ENCODE measurements around the gene NWD2. TPM values are rescaled to one million over a fixed set of nuclear protein-coding genes. Genes with fewer than 3 reads are reported as not detected.

NWD2 gene
- total RNA-seq, 4 donors from 2014 or later: 0.27 to 2.2 (median 0.48) TPM

DNA sequence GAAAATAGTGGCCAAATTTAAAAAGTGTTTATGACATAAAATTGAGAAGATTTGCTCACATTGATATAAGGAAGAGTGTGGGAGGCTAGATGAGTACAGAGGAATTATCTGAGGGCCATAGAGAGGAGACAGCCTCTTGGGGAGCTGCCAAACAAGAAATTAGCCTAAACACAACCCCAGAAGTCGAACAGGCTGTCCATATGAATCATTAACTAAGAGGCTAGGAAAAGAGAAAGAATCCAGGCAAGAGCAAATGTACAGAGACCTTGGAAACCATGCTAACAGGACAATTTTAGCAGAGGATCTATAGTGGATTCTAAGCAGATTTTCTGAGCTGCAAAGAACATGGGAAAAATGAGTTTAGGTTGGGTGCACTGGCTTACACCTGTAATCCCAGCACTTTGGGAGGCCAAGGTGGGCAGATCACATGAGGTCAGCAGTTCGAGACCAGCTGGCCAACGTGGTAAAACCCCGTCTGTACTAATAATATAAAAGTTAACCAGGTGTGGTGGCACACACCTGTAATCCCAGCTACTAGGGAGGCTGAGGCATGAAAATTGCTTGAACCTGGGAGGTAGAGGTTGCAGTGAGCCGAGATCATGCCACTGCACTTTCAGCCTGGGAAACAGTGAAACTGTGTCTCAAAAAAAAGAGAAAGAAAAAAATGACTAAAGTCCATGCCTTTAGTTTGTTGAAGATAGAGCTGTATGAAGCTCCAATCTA is 76.1 kb downstream of the NWD2 start:
- WGBS, 2 donors: 35 to 81% methylated on average over 5 of the region's 5 CpGs
- Histone ChIP-seq H3K4me1 (no peaks in the 10 kb centered on the region), H3K27ac (no peak overlapping the region), H3K27me3 (no peaks in the 10 kb centered on the region), H3K4me3 (replicated peaks in 1 of 3) (no peak overlapping the region), H3K9me3 (no peaks in the 10 kb centered on the region), H3K36me3 (no peaks in the 10 kb centered on the region)
- intact Hi-C loops (cut with DNase I): no loop called here
- DNase-seq: no peak
- TF ChIP-seq POLR2A (IDR thresholded peaks at IDR 0.05): no peak
- TF ChIP-seq, protein P1, sequence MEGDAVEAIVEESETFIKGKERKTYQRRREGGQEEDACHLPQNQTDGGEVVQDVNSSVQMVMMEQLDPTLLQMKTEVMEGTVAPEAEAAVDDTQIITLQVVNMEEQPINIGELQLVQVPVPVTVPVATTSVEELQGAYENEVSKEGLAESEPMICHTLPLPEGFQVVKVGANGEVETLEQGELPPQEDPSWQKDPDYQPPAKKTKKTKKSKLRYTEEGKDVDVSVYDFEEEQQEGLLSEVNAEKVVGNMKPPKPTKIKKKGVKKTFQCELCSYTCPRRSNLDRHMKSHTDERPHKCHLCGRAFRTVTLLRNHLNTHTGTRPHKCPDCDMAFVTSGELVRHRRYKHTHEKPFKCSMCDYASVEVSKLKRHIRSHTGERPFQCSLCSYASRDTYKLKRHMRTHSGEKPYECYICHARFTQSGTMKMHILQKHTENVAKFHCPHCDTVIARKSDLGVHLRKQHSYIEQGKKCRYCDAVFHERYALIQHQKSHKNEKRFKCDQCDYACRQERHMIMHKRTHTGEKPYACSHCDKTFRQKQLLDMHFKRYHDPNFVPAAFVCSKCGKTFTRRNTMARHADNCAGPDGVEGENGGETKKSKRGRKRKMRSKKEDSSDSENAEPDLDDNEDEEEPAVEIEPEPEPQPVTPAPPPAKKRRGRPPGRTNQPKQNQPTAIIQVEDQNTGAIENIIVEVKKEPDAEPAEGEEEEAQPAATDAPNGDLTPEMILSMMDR (IDR thresholded peaks at IDR 0.05): no peak

GRCh38 chr4:37322122-37322521 is 77.6 kb downstream of the NWD2 start:
- Histone ChIP-seq H3K36me3 (no peaks in the 10 kb centered on the region), H3K27me3 (no peaks in the 10 kb centered on the region), H3K4me1 (no peaks in the 10 kb centered on the region), H3K9me3 (no peaks in the 10 kb centered on the region), H3K27ac (no peak overlapping the region), H3K4me3 (replicated peaks in 1 of 3) (no peak overlapping the region)
- no peak for DNase-seq
- WGBS, 2 donors: 52 to 56% methylated on average over 2 of the region's 2 CpGs
- intact Hi-C loops (cut with DNase I): no loop called here
- TF ChIP-seq, protein P1 (IDR thresholded peaks at IDR 0.05): no peak
- TF ChIP-seq POLR2A (IDR thresholded peaks at IDR 0.05): no peak

- TF ChIP-seq, protein P1 (IDR thresholded peaks at IDR 0.05): no peak
- no peak for TF ChIP-seq POLR2A (IDR thresholded peaks at IDR 0.05)
- Histone ChIP-seq H3K4me1 (no peaks in the 10 kb centered on the region), H3K36me3 (no peaks in the 10 kb centered on the region), H3K27ac (no peak overlapping the region), H3K4me3 (replicated peaks in 1 of 3) (no peak overlapping the region), H3K9me3 (no peaks in the 10 kb centered on the region), H3K27me3 (no peaks in the 10 kb centered on the region)
- 84 to 89% methylated on average over 6 of the region's 6 CpGs for WGBS, 2 donors
- intact Hi-C loops (cut with DNase I): no loop called here
- no peak for DNase-seq
These were observed 80.0 kb downstream of the NWD2 start for GRCh38 chr4:37324546-37324945.

- 68% methylated on average over 1 of the region's 1 CpG for WGBS, 2 donors
- intact Hi-C loops (cut with DNase I): no loop called here
- no peak for TF ChIP-seq POLR2A (IDR thresholded peaks at IDR 0.05)
- TF ChIP-seq, protein P1 (IDR thresholded peaks at IDR 0.05): no peak
- H3K9me3 ChIP-seq: no peaks in the 10 kb centered on the region
- H3K36me3 ChIP-seq: no peaks in the 10 kb centered on the region
- DNase-seq: no peak
- H3K27me3 ChIP-seq: no peaks in the 10 kb centered on the region
- H3K4me1 ChIP-seq: no peaks in the 10 kb centered on the region
- H3K27ac ChIP-seq: no peak overlapping the region
- H3K4me3 ChIP-seq (replicated peaks in 1 of 3): no peak overlapping the region
These were observed 82.3 kb downstream of the NWD2 start for GRCh38 chr4:37326852-37327251.

DNA sequence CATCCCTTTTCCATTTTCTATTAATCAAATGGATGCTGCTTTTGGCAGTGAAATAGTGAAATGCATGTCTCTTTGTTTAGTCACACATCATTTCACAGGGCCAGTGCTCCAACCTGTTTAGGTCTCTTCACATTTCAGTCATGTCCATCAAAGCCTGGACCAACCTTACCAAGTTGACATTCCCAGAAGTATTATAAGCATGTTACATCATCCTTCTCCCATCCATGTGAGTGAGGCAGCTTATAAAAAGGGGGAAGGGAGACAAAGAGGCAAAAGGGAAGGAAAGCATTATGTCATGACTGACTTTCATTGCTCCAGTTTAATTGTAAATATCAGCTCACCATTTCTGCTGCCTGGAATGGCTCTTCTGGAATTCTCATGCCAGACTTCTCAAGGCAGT is 94.4 kb downstream of the NWD2 start:
- no peak overlapping the region for H3K27ac ChIP-seq
- no peaks in the 10 kb centered on the region for H3K27me3 ChIP-seq
- no peaks in the 10 kb centered on the region for H3K9me3 ChIP-seq
- no peak for DNase-seq
- H3K4me3 ChIP-seq (replicated peaks in 1 of 3): no peak overlapping the region
- intact Hi-C loops (cut with DNase I): no loop called here
- TF ChIP-seq, protein P1 (IDR thresholded peaks at IDR 0.05): no peak
- TF ChIP-seq POLR2A (IDR thresholded peaks at IDR 0.05): no peak
- H3K4me1 ChIP-seq: no peaks in the 10 kb centered on the region
- no peaks in the 10 kb centered on the region for H3K36me3 ChIP-seq
